ENCODE results near the gene TRAK2.

DNA sequence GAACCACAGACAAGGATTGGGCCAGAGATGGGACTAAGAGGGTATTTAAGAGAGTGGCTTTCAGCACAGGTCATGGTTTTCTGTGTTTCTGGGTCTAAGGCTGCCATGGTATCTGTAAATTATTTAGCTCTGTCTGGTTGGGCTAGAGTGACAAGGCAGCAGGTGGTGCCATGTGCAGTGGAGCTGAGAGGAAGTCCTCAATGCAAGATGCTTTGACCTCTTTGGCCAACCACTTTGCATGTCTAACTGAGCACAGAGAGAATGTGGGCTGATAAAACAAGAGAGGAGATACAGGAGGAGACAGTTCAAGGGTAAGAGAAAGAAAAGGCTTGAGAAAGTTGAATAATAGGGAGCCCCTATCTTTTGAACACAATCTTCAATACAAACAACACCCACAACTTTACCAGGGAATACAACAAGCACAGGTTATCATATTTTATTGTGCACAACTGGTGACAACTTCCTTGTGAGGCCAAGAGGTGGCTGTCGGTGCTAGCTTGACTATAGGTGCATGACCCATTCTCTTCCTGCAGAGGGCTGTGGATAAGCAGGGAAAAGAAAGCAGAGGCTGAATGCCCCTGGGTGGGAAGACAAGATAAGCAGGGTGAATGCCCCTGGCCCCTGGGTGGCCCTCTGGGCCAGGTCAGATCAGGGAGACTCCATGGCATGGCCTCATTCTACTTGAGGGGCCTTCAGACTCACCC is 106.4 kb downstream of the TRAK2 start:
- TF ChIP-seq, protein P1, sequence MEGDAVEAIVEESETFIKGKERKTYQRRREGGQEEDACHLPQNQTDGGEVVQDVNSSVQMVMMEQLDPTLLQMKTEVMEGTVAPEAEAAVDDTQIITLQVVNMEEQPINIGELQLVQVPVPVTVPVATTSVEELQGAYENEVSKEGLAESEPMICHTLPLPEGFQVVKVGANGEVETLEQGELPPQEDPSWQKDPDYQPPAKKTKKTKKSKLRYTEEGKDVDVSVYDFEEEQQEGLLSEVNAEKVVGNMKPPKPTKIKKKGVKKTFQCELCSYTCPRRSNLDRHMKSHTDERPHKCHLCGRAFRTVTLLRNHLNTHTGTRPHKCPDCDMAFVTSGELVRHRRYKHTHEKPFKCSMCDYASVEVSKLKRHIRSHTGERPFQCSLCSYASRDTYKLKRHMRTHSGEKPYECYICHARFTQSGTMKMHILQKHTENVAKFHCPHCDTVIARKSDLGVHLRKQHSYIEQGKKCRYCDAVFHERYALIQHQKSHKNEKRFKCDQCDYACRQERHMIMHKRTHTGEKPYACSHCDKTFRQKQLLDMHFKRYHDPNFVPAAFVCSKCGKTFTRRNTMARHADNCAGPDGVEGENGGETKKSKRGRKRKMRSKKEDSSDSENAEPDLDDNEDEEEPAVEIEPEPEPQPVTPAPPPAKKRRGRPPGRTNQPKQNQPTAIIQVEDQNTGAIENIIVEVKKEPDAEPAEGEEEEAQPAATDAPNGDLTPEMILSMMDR (IDR thresholded peaks at IDR 0.05) = no peak
- no peak for TF ChIP-seq POLR2A (IDR thresholded peaks at IDR 0.05)
